MCF 10A (cell line): ENCODE data around the gene LIPH. TPM values are rescaled to one million over a fixed set of nuclear protein-coding genes. Genes with fewer than 3 reads are reported as not detected.
"Not testable (repeated sequence)": the region's sequence is repeated elsewhere in the genome, so short reads cannot be mapped to it uniquely, and the experiment has no call there.

Experiments
- BruUV-seq: library from RNA; stranded (reverse); fragments of 400-500 nt; replicated peaks from 2 replicates; lab custom pipeline; 2021; lab: Mats Ljungman, UMichigan
- CTCF ChIA-PET: fragments of 300-600 bp; sonication (Branson Sonifier 250); formaldehyde crosslinking; extraction: SDS; loops from one replicate; lab custom pipeline; 2021; ENCODE audit warnings: antibody characterized with exemption, inconsistent platforms; lab: Yijun Ruan, JAX
- POLR2A ChIA-PET: fragments of 300-600, 350-650 bp; sonication (Branson Sonifier 250); formaldehyde crosslinking; extraction: SDS; loops from one replicate; lab custom pipeline; 2020; ENCODE audit warnings: antibody characterized with exemption, inconsistent platforms; lab: Yijun Ruan, JAX
- DNase-seq: peaks from one replicate; pipeline ENCODE4 v3.0.0-alpha.2; 2018; ENCODE audit not compliant: unreplicated experiment
- H3K27ac Mint-ChIP-seq: one replicate; pipeline ENCODE4 v1.8.0; 2022; ENCODE audit warnings: mild to moderate bottlenecking, low read depth, mixed read lengths; ENCODE audit not compliant: unreplicated experiment
- H3K27me3 Mint-ChIP-seq: one replicate; pipeline ENCODE4 v1.8.0; 2022; ENCODE audit warnings: mixed read lengths; ENCODE audit not compliant: insufficient read depth, unreplicated experiment
- H3K36me3 Mint-ChIP-seq: one replicate; pipeline ENCODE4 v1.8.0; 2022; ENCODE audit warnings: mild to moderate bottlenecking, moderate library complexity, mixed read lengths; ENCODE audit not compliant: insufficient read depth, unreplicated experiment
- H3K4me1 Mint-ChIP-seq: one replicate; pipeline ENCODE4 v1.8.0; 2022; ENCODE audit warnings: mixed read lengths; ENCODE audit not compliant: insufficient read depth, unreplicated experiment
- H3K4me3 Mint-ChIP-seq: one replicate; pipeline ENCODE4 v1.8.0; 2022; ENCODE audit warnings: mild to moderate bottlenecking, moderate library complexity, mixed read lengths; ENCODE audit not compliant: unreplicated experiment
- H3K9me3 Mint-ChIP-seq: one replicate; pipeline ENCODE4 v1.8.0; 2022; ENCODE audit warnings: mixed read lengths; ENCODE audit not compliant: unreplicated experiment
- CTCF ChIP-seq: fragments of 200-600 bp; IDR thresholded peaks from one replicate; pipeline ENCODE4 v1.8.0; 2022; ENCODE audit warnings: antibody characterized with exemption, mild to moderate bottlenecking; ENCODE audit not compliant: unreplicated experiment
- intact Hi-C: fragments of 100-400 bp; cut with micrococcal nuclease; formaldehyde crosslinking; loops from 2 replicates; pipeline ENCODE4 v1.14.1; 2022
- total RNA-seq: library from RNA; stranded (reverse); gene quantifications from 2 replicates; pipeline ENCODE4 v1.2.3, GENCODE V29; 2022

LIPH gene
- total RNA-seq, 1 experiment from 2014 or later: 0.07 TPM

GRCh38 chr3:185486394-185486793 lies 66.0 kb downstream of the LIPH start:
- no peak for DNase-seq
- Mint-ChIP-seq H3K27me3 (no peaks in the 10 kb centered on the region), H3K4me1 (peaks cover 5% of the 10 kb centered on the region), H3K27ac (no peak overlapping the region), H3K4me3 (no peak overlapping the region), H3K9me3 (no peaks in the 10 kb centered on the region), H3K36me3 (peaks cover 27% of the 10 kb centered on the region)
- TF ChIP-seq CTCF: no peak
- ChIA-PET POLR2A (no interaction called here), CTCF (interaction anchor here (0.7 kb wide), 1 partner anchor 84 kb away, joined by 3 read pairs; no protein-coding TSS in a partner anchor)
- intact Hi-C loops: no loop called here
- BruUV-seq: no TSS peak

- ChIA-PET POLR2A (interaction anchor here (1.5 kb wide), 1 partner anchor 102 kb away, joined by 3 read pairs; the partner anchor contains the start of gene SENP2), CTCF (interaction anchor here (0.9 to 1.2 kb wide), 3 partner anchors 24 to 76 kb away, joined by 3 to 5 read pairs (median 3); no protein-coding TSS in a partner anchor)
- peaks cover 10% of the 10 kb centered on the region for H3K36me3 Mint-ChIP-seq
These were observed 68.1 kb downstream of the LIPH start for GRCh38 chr3:185484296-185484695.

GRCh38 chr3:185479373-185479945 lies 72.9 kb downstream of the LIPH start:
- no peak for TF ChIP-seq CTCF
- no peak overlapping the region for H3K4me3 Mint-ChIP-seq
- H3K36me3 Mint-ChIP-seq: peaks cover 24% of the 10 kb centered on the region
- intact Hi-C loops: no loop called here
- BruUV-seq: no TSS peak
- H3K9me3 Mint-ChIP-seq: no peaks in the 10 kb centered on the region
- DNase-seq: no peak
- no peak overlapping the region for H3K27ac Mint-ChIP-seq
- H3K27me3 Mint-ChIP-seq: no peaks in the 10 kb centered on the region
- CTCF ChIA-PET: interaction anchor here (0.5 to 1.1 kb wide), 2 partner anchors 49 to 79 kb away, joined by 3 to 5 read pairs; no protein-coding TSS in a partner anchor
- H3K4me1 Mint-ChIP-seq: no peaks in the 10 kb centered on the region
- POLR2A ChIA-PET: no interaction called here

More at GRCh38 chr3:185484296-185484695, 68.1 kb downstream of the LIPH start:
- H3K4me1 Mint-ChIP-seq: no peaks in the 10 kb centered on the region
- intact Hi-C loops: no loop called here
- H3K4me3 Mint-ChIP-seq: no peak overlapping the region
- no TSS peak for BruUV-seq
- no peak for DNase-seq
- no peak for TF ChIP-seq CTCF
- no peak overlapping the region for H3K27ac Mint-ChIP-seq
- no peaks in the 10 kb centered on the region for H3K27me3 Mint-ChIP-seq
- no peaks in the 10 kb centered on the region for H3K9me3 Mint-ChIP-seq

- Mint-ChIP-seq H3K4me3 (no peak overlapping the region), H3K27ac (no peak overlapping the region), H3K27me3 (no peaks in the 10 kb centered on the region), H3K9me3 (no peaks in the 10 kb centered on the region), H3K4me1 (peaks cover 6% of the 10 kb centered on the region), H3K36me3 (peaks cover 23% of the 10 kb centered on the region)
- ChIA-PET CTCF (interaction anchor here (1.4 kb wide), 1 partner anchor 82 kb away, joined by 7 read pairs; no protein-coding TSS in a partner anchor), POLR2A (no interaction called here)
- DNase-seq: no peak
- BruUV-seq: no TSS peak
- TF ChIP-seq CTCF: no peak
- intact Hi-C loops: no loop called here
These were observed 75.1 kb downstream of the LIPH start for GRCh38 chr3:185477316-185477715.

- H3K27ac Mint-ChIP-seq, H3K4me3 Mint-ChIP-seq, intact Hi-C loops, H3K9me3 Mint-ChIP-seq, POLR2A ChIA-PET, H3K4me1 Mint-ChIP-seq, DNase-seq, BruUV-seq, H3K27me3 Mint-ChIP-seq: not testable (repeated sequence)
- H3K36me3 Mint-ChIP-seq: peaks cover 20% of the 10 kb centered on the region
- CTCF ChIA-PET: interaction anchor here (0.6 to 1.0 kb wide), 2 partner anchors 15 to 98 kb away, joined by 3 read pairs; no protein-coding TSS in a partner anchor
These were observed 77.5 kb downstream of the LIPH start for GRCh38 chr3:185474922-185475321.
